ENCODE results near the gene SEC23IP.

SEC23IP gene

GRCh38 chr10:119945805-119946204 is 53.3 kb downstream of the SEC23IP start:
- no peak for DNase-seq

GRCh38 chr10:119947300-119947699 is 54.8 kb downstream of the SEC23IP start:
- DNase-seq = no peak

GRCh38 chr10:119957451-119957850 is 64.9 kb downstream of the SEC23IP start:
- no peak for DNase-seq

GRCh38 chr10:119962837-119963236 is 70.3 kb downstream of the SEC23IP start:
- no peak for DNase-seq

GRCh38 chr10:119967066-119967465 is 74.5 kb downstream of the SEC23IP start:
- DNase-seq = no peak

- no peak for DNase-seq
Observed at GRCh38 chr10:119969609-119970008, 77.1 kb downstream of the SEC23IP start.

GRCh38 chr10:119970107-119970506 is 77.6 kb downstream of the SEC23IP start:
- DNase-seq = no peak

- no peak for DNase-seq
Observed at GRCh38 chr10:119970963-119971362, 78.4 kb downstream of the SEC23IP start.

- DNase-seq = no peak
Observed at GRCh38 chr10:119973281-119973680, 80.8 kb downstream of the SEC23IP start.

- no peak for DNase-seq
Observed at GRCh38 chr10:119976421-119976820, 83.9 kb downstream of the SEC23IP start.

GRCh38 chr10:119980956-119981750 is 88.6 kb downstream of the SEC23IP start:
- no peak for DNase-seq

GRCh38 chr10:119981826-119982225 is 89.3 kb downstream of the SEC23IP start:
- DNase-seq = no peak

GRCh38 chr10:119988333-119988732 is 95.8 kb downstream of the SEC23IP start:
- no peak for DNase-seq

GRCh38 chr10:119989966-119990365 is 97.4 kb downstream of the SEC23IP start:
- DNase-seq = no peak

GRCh38 chr10:119991066-119991465 is 98.5 kb downstream of the SEC23IP start:
- DNase-seq = no peak

GRCh38 chr10:119991816-119992215 is 99.3 kb downstream of the SEC23IP start:
- no peak for DNase-seq
